ENCODE results near the gene GPRIN3.
"Not testable (repeated sequence)": the region's sequence is repeated elsewhere in the genome, so short reads cannot be mapped to it uniquely, and the experiment has no call there.

- not testable (repeated sequence) for TF ChIP-seq CTCF, POLR2A, POLR2AphosphoS5, EP300 (IDR thresholded peaks at IDR 0.05)
These were observed 108.2 kb downstream of the GPRIN3 start for GRCh38 chr4:89199394-89199793.

All from upper lobe of left lung (tissue), 4 donors.